Superior temporal gyrus (tissue), 1 donor: ENCODE results near the gene STAC.
"Not testable (repeated sequence)": the region's sequence is repeated elsewhere in the genome, so short reads cannot be mapped to it uniquely, and the experiment has no call there.

Experiments
- DNase-seq: peaks from one replicate; pipeline ENCODE4 v3.0.0-alpha.2; 2016; ENCODE audit errors: extremely low spot score

STAC gene

DNA sequence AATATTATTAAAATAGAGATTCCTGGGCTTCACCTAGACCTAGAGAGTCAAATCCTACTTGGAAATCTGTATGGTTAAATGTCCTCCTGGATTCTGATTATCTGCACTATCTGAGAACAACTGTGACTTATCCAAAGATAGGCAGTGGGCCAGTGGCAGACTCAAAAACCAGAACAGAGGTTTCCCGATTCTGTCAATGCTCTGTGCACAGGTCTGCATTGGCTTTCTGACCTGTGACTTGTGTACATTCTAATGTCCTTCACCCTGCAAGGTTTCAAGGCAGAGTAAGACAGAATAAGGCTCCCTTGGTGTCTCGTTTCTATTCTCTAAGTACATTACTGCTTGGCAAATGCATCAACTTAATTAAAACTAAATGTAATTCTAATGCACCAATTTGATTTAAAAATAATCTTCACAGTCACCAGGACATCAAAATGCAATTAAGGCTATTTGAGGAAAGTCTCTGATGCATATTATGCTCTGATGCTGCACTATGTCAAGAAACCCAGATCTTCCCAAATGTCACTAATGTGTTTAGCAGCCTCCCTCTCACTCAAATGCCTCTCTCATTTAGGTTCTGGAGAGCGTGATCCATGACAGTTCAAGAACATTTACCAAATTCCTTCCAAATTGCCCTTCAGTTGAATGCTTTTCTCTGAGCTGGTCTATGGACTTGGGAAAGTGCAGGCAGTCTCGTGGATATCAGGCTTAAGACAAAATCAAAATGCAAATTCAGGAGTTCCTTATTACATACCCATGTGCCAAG is 140.1 kb downstream of the STAC start:
- DNase-seq, result no peak

DNA sequence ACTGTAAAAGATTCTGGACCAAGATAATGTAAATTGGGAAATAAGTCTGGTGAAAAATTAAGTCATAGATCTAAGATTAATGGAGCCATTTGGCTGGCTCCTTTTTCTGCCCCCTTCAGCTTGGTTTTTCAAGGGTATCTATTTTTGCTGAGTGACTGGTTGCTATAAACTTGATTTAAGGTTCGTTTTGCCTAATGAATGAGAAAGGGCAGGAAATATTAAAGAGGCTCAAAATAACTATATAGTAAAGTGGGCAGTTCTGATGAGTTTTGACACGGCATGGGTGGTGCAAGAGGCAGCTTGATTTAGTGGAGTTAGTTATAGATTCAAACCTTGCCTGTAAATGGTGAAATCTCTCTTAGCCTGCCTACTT is 140.7 kb downstream of the STAC start:
- no peak for DNase-seq

DNA sequence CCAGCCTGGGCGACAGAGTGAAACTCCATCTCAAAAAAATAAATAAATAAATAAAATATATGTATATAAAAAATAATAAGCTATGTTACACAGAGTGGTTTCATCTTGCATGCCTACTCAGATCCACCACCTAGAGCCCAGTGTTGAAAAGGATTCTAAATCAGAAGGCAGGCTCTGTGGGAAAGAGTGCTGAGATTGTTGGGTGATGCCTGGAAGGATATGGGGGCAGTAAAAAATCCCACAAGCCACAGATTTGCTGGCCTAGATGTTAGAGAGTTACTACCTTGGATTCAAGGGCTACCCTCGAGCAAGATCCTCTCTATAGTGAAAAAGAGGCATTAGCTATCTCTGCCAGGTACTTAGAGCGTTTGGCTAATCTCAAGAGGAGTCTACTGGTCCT is 144.3 kb downstream of the STAC start:
- DNase-seq, result no peak

GRCh38 chr3:36525115-36525801 is 145.0 kb downstream of the STAC start:
- no peak for DNase-seq

DNA sequence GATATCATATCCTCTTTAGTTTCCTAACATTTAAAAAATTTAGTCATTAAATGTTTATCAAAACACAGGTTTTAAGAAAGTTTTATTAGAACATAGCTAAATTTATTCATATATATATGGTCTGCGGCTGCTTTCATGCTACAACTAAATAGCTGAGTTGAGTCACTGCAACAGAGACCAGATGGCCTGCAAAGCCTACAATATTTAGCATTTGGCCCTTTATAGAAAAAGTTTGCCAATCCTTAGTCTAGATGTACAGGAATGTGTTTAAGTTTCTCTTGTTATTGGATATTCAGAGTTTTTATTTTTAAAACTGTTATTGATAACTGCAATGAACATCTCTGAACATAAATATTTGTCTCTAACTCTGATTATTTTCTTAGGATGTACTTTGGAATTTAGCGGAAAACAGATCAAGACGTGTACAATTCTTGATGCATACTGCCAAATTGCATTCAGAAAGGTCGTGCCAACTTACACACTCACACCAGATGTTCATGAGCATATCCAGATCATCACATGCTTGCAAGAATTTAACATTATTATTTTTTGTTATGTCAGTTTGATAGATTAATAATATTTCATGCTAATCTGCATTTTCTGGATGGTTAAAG is 157.9 kb downstream of the STAC start:
- no peak for DNase-seq

DNA sequence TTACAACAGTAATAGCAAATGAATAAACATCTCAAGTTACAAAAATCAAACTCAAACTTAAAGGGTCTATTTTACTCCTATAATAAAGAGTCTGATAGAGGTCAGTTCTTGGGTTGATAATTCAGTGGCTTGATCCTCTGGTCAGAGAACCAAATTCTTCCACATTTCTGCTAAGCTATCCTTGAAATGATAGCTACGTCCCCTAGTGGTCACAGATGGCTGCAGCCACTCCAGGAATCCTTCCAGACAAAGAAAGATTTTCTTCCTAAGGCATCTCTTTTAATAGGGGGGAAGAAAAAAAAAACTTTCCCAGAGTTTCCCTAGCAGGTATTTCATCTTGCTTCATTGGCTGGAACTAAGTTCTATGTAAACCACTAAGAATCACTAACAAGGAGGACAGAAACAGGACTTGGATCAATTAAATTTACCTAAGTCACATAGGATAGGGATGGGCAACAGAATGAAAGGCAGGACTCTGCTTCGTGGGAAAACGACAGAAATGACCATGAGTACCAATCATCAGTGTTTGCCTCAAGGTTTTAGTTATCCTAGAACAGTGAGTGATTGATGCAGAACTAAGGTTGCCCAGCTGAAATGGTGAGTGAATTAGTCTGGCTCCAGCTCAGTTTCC is 160.7 kb downstream of the STAC start:
- no peak for DNase-seq

DNA sequence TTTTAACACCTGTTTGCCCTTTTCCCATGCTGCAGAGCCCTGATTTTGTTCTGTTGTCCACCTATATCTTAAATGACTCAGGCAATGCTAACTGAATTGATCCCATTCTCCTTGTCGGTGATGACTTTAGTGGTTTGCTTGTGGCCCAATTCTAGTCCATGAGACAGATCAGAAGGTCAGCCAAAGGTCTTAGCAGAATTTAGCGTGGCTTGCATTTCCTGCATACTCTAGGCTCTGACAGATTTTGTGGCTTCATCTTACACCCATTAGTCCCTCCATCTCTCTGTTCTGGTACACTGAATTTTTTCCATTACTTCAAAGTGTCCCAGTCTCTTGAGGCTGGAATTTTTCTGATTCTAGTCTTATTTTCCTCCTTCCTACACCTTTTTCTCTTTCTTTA is 161.9 kb downstream of the STAC start:
- no peak for DNase-seq

- no peak for DNase-seq
Observed at GRCh38 chr3:36543276-36543997, 163.1 kb downstream of the STAC start.

DNA sequence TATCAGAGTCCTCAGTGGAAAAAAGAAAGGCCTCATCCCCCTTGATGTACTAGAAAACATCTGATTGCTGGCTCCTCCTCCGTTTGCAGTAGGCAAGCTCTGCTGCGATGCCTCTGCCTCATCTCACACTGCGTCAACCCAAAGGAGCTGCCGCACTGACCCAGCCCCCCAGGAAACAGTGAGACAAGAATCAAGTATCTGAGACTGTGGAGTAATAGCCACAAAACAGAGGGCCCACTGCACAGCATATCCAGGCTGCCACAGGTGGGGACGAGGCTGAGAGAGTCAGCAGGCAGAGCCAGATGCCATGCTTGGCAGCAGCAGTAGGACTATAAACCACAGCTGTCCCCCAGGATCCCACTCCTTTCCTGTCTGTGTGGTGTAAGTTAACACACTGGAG is 165.9 kb downstream of the STAC start:
- DNase-seq, result no peak

DNA sequence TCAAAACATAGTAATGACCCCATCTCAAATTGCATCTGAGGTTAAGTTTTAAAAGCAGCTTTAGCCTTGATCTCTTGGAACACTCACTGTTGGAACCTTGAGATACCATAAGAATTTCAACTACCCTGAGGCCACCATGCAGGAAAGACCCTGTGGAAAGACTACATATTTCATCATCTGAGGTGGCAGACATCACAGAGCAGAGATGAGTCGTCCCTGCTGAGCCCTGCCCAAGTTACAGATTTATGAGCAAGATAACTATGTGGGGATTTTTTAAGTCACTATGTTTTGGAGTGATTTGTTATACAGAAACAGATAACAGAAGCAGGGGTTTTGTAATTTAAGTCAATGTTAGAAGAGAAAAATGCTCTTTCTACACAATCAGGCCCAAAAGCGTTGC is 168.4 kb downstream of the STAC start:
- DNase-seq, result no peak

- DNase-seq, result no peak
Observed at GRCh38 chr3:36557021-36557707, 176.9 kb downstream of the STAC start.

DNA sequence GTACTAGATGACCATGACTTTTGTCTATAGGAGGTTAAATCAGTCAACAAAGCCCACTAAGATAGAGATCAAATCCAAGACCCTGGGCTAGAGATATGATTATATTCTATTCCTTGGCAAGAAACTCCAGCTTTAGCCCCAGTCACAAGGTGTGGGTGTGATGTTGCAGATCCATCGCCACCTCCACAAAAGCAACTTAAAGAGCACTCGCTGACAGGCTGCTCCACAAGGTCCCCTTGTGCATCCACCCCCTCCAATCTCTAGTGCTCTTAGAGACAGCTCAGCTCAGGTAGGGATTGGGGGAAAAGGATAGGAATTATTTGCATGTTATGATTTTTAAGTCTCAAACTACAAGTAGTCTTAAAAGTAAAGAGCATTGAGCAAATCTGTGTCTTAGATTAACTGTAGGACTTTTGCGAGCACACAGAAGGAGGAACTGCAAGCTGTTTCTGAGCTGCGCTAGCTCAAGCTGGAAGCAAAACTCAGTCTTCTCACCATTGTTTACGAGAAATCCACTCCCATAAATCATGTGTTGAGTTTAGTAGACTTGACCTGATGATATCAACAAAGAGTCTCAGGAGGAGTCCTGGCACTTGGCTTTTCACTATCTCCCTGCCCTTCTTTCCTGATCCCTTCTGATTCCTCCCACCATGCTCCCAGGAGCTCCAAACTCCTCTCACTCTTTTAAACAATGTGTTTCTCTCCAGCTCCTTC is 177.6 kb downstream of the STAC start:
- DNase-seq, result no peak

DNA sequence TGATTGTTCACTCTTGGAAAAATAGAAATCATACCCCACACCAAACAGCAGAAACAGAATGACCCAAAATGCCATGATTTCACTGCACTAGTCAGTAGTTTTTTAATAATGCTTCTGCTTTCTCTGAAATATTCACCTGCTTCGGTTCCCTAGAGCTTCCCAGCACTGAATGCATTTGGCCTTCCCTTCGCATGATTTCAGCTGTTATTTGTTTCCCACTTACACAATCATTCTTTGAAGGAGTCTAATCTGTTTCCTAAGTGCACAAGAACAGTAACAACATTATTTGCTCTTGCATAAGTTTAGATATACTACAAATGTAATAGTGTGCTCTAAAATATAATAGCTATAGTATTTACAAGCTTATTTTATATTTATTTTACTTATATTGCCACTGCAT is 178.7 kb downstream of the STAC start:
- no peak for DNase-seq

DNA sequence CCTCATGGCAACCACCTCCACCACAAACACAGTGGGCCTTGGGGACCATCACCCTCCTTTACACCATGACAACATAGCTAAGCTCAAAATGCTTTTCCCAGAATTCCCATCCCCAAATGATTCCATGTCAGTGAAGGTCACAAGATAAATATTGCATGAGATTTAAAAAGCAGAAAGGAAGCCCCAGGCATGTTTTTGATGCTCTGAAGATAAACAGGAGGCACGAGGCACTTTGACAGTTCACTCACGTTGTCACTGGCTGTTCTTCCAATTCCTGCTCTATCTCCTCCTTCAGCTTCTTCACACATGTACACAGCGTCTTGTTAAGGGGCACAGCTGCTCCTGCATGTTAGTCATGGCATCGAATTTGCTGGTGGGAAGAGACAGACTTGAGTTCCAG is 180.4 kb downstream of the STAC start:
- DNase-seq, result no peak

DNA sequence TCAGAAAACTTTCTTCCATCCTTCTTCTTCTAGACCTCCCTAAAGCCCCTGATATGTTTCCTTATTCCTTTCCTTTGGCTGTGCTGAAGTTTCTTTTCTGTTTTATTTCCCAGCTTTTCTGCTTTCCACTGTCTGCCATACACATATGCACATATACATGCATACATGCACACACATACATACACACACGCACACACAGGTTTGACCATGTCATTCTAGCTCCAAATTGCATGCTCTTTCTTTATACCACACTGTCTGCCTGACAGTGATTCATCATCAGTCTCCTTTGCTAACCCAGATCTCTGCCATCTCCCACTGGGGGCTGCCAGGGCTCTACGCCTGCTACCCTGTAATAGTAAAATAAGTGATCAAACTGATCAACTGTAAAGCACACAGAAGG is 181.3 kb downstream of the STAC start:
- no peak for DNase-seq

DNA sequence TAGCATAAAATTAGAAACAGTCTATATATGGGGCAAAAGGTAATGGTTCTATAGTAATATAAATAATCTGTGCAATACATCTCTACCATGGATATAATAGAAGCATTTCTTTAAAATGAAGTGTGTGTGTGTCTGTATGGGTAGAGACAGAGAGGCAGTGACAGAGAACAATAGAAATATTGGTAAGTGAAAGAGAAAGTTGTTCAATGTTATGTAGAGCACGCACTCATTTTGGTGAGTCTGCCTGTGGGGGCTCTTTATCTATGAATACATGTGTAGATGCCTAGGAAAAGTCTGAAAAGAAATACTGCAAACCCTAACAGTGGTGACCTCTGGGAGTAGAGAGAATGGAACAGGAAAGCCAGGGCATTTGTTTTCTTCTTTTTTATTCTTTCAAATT is 182.6 kb downstream of the STAC start:
- no peak for DNase-seq

DNA sequence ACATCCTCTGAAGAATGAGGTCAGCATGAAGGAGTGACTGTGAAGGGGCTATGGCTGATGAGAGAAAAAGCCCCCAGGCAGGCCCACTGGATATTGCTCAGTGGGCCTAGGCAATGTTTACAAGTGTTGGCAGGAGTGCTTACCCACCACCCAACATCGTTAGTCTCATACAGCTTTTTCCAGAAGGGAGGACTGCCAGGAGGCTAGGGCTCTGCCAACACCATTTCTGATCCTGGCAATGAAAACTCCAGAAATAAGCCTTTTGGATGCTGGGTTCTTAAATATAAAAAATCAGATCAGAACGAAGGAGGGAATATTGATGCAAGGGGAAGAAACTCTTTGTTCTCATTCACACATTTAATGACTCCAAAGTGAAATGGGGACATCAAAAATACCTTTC is 194.9 kb downstream of the STAC start:
- DNase-seq, result no peak

DNA sequence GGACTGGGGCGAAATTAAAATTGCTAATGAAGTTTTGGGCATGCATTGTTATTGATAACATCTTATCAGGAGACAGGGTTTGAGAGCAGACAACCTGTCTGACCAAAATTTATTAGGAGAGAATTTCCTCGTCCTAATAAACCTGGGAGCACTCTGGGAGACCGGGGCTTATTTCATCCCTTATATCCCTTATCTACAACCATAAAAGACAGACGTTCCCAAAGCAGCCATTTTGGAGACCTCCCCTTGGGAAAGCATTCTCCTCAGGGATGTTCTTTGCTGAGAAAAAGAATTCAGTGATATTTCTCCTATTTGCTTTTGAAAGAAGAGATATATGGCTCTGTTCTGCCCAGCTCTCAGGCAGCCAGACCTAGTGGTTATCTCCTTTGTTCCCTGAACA is 198.1 kb downstream of the STAC start:
- not testable (repeated sequence) for DNase-seq

GRCh38 chr3:36579746-36580145 is 199.4 kb downstream of the STAC start:
- DNase-seq, result no peak

DNA sequence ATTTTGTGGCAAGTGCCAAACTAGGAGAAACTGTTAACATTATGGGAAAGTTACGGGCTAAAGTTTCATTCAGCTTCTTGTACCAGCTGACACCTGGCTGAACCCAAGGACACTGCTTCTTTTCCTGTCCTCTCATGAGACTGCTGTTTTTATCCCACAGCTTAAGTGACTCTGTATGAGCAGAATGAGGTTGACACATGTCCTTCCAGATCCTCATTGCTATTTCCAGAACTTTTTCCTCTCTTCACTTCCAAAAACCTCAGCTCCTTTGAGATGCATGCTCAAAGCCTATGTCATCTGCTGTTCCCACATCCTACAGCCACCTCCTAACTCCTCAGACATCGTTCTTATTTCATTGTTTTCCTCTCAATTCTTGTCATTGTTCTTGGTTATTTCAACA is 200.4 kb downstream of the STAC start:
- no peak for DNase-seq

DNA sequence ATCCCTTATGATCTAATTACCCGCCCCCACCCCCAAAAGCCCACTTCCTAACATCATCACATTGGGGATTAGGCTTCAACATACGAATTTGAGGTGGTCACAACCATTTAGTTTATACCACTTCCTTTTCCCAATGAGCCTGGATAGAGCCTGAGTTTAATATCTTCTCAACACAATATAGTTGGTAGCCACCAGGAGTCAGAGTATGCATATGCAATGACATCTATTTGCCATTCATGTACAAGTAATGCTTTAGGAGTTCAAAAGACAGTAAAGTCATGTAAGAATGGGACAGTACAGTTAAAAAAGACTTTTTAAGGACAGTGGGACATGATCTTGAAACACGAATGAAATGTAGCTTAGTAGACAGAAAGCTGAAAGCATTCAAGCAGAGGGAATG is 211.7 kb downstream of the STAC start:
- DNase-seq, result no peak
